Activated naive CD4-positive, alpha-beta T cell (primary cell): ENCODE measurements around the gene AADACL4.
"Not testable (repeated sequence)": the region's sequence is repeated elsewhere in the genome, so short reads cannot be mapped to it uniquely, and the experiment has no call there.

Experiments used
- DNase-seq, 4 experiments: peaks; one replicate each; lab custom pipeline; 2025; lab: John Stamatoyannopoulos, UW

Gene AADACL4

DNA sequence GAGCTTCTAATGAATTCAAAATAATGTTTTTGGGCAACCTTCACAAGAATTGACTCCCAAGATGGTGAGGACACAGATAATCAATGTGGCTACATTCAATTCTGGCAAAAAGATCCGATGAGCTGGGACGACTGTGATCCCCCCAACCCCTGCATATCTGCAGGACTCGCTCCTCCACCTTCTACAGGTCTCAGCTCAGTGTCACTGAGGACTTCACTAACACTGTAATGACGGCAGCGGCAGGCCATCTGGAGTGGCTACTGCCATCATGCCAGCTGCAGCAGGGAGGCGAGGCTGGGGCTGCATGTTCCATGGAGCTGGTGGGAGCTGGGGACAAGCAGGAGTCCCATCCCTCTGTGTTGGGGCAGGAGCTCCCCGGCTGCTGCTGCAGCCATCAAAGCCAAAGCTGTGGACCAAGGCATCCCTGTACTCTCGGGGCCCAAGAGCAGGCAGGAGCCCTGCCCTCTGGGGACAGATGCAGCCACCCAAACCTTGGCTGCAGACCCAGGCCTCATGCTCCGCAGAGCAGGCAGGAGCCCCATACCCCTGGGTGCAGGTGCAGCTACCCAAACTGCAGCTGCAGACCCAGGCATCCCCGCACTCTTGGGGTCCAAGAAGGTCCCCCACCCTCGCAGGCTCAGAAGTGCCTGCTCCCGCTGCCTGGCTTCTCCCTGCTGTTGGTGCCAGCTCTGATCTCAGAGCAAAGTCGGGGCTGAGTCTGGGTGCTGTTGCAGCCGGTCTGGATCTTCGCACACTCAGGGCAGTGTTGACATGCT, 13.7 kb upstream of the AADACL4 start:
- DNase-seq: no peak

DNA sequence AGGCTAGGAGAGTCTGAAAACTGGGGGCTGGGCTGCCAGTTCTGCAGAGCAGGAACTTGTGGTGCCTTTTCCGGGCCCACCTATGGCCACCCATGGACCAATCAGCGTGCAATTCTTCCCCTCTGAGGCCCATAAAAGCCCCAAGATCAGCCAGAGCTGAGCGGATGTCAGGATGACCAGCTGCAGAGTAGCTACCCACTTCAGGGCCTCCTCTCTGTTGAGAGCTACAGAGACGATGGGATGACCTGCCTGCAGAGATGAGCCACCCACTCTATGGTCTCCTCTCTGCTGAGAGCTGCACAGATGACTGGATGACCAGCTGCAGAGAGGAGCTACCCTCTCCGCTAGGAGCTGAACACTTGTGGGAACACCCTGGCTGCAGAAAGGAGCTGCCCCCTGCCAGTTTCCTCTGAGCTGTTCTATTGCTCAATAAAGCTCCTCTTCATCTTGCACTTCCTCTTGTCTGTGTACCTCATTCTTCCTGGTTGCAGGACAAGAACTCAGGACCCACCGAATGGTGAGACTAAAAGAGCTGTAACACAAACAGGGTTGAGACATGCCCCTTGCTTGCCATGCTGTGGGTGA, 12.8 kb upstream of the AADACL4 start:
- no peak for DNase-seq

DNA sequence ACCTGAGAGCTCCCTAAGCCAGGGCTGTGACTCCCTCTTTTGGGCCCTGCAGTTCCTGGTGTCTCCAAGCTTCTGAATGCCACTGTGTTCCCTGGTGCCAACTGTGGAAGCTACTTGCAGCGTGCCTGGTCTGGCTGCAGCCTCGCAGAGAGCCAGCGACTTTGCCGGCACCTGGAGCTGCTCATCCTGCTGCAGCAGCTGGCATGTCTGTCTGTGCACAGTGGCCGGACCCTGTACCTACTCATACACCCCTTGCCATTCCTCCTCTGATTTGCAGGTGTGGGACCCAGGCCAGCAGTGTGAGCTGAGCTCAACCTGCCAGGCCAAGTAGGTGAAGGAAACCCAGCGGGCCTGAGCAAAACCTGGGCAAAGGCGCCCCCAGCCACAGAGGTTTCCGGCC, 12.3 kb upstream of the AADACL4 start:
- no peak for DNase-seq

DNA sequence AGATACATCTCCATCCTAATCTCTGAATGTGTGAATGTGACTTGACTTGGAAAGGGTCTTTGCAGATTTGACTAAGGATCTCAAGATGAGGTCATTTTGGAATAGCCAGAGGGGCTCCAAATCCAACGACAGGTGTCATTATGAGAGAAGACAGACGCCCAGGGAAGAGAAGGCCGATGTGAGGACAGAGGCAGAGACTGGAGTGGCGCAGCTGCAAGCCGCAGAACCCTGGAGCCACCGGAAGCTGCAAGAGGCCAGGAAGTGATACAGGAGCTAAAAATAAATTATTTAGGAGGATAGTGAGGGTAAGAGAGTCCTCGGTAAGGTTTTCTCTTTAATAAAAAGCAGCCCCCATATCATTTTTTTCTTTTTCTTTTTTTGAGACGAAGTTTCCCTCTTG, 9.7 kb upstream of the AADACL4 start:
- DNase-seq: no peak

DNA sequence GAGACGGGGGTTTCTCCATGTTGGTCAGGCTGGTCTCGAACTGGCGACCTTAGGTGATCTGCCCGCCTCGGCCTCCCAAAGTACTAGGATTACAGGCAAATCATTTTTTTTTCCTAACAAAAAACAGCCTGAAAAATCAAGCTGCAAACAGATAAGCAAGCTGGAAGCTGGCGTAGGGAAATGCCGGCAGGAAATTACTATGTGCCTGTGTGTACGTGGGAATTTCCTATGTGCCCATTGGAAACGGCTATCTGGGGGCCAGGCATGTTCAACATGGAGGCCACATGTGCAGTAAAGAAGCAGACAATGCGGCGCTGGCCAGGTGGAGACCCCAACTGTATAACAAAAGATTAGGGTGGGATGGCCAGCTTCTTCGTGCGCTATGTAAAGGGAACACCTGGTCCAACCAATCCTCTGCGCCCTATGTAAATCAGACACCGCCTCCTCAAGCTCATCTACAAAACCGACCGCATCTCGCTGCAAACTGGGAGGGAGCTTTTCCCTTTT, 9.1 kb upstream of the AADACL4 start:
- no peak for DNase-seq

DNA sequence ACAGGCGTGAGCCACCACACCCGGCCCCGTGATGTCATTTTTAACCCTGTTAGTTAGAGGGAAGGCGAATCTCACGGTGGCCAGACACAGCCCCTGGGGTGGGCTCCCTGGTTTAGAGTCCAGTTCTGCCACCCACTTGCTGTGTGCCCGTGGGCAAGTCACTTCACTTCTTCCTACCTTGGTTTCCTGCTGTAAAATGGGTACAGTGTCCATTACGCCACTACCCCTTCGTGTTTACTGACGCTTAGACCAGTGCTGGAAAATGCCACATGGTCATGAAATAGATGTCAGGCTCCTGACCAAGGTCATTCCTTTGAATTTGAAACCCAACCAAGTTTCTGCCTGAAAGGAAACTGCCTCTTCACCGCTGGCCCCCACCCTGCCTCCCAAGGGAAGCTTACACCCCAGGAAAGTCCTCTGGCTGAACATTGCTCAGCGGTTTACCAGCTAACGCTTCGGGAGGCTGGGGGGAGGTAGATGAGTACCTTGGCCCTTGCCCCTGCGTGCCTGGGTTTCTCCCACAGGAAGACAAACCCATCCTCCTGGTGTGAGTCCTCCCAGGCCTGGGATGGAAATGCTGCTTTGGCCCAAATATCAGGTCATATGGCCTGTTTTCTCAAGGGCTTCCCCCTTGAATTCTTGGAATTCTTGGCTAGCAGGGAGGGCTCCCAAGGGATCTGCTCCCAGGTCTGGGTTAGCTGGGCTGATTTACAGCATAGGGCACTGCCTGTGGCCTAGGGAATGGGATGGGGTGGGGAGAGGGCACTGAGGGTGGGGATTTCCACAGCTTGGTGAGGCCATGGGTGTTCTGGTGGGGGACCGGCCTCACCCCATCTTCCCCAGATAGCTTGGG, 7.6 kb upstream of the AADACL4 start:
- no peak for DNase-seq

- no peak for DNase-seq
Observed at GRCh38 chr1:12637693-12638092, 6.2 kb upstream of the AADACL4 start.

GRCh38 chr1:12640237-12640957, 3.5 kb upstream of the AADACL4 start:
- no peak for DNase-seq

GRCh38 chr1:12640958-12641272, 3.0 kb upstream of the AADACL4 start:
- no peak for DNase-seq

DNA sequence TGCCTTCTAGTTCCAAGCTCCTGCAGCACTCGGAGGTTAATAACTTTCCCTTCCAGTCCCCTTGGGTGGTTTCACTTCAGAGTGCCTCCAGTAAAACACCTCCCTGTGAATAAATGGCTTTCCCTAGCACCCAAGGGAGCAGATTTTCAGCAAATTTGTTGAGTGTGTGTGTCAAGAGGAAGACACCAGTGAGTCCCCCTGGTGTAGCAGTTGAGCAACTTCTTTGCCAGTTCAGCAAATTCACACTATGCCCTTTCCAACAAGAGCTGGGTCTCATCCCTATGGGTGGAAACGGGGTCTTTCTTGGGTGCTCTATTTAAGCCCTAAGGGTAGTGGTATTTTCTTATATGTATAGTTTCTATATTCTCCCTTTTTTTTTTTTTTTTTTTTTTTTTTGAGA, 806 bp upstream of the AADACL4 start:
- DNase-seq: no peak

- no peak for DNase-seq
Observed at GRCh38 chr1:12644237-12644636, 352 bp downstream of the AADACL4 start.

DNA sequence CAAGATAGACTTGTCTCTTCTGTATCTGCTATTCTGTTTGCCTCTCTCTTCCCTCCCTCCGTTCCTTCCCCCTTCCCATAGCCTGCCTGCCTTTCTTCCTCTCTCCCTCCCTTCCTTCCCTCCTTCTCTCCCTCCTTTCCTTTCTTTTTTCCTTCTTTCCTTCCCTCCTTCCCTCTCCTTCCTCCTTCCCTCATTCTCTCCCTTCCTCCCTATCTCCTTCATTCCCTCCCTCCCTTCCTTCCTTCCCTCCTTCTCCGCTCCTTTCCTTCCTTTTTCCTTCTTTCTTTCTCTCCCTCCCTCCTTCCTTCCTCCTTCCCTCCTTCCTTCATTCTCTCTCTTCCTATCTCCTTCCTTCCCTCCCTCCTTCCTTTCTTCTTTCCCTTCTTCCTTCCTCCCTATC, 944 bp downstream of the AADACL4 start:
- no peak for DNase-seq

DNA sequence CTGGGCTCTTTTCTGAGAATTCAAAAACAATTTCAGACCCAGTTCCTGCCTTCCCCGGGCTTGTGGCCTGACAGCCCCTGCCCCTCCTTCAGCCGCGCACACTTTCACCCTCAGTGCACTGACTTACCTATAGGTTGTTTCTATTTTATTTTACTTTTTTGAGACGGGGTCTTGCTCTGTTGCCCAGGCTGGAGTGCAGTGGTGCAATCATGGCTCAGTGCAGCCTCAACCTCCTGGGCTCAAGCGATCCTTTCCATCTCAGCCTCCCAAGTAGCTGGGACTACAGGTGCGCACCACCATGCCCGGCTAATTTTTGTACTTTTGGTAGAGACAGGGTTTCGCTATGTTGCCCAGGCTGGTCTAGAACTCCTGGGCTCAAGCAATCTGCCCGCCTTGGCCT, 1.5 kb downstream of the AADACL4 start:
- not testable (repeated sequence) for DNase-seq

DNA sequence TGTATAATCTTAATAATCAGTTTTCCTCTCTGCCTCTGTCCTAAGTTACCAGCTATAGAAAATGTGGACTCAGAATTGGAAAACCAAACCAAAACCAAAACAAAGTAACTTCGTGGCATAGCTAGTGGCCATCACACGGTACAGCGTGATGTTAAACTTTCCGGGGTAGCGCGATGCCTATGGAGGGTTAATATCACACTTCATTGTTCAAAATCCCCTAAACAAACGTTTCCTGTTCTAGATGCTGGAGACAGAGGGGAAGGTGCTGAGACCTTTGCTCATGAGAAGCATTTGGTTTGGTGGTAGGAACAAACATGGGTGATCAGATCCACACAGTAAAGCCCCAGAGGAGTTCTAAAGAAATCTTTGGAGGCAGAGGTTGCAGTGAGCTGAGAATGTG, 4.9 kb downstream of the AADACL4 start:
- DNase-seq: no peak

DNA sequence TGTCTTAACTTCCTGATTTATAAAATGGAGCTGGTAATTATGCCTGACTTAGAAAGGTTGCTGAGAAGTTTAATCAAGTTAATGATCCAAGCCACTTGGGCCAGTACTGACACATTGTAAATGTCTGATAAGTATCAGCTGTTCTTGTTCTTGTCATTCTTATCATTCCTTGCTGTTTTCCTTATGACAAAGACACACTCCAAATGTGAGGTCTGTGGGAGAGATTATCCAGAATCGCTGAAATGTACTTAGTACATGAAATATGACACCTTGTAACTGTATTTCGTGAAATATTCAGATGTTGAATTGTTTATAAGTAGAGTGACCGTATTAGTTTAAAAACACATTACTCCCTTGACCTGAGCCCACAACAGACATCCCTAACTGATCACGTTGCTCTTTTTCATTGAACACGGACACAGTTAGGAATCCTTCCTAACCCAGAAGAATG, 6.1 kb downstream of the AADACL4 start:
- no peak for DNase-seq

DNA sequence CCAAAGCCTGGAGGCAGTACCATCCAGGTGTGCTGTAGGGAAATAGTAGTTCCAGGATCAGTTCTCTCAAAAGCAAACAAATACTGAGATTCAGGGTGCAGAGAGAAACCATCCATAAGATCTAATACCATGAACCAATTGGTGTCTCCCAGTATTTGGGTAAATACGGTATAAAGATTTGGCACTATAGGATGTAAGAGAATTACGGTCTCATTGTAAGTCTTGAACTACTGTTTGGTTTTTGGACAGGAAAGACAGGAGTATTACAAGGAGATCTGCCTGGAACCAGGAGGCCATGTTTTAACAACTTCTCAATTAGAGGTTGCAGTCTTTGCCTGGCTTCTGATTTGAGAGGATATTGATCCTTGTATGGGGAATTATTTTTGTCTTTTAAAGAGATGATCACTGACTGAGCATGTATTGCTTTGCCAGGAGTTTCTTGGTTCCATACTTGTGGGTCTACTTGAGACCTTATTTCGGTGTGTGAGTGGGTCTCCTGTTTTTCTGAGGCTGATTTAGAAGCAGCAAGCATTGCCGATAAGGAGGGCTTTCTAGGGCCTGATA, 10.2 kb downstream of the AADACL4 start:
- no peak for DNase-seq

- DNase-seq: no peak
Observed at GRCh38 chr1:12654657-12655056, 10.8 kb downstream of the AADACL4 start.

GRCh38 chr1:12656575-12656974, 12.7 kb downstream of the AADACL4 start:
- DNase-seq: no peak

GRCh38 chr1:12657060-12657884, 13.4 kb downstream of the AADACL4 start:
- DNase-seq: no peak

- DNase-seq: not testable (repeated sequence)
Observed at GRCh38 chr1:12657885-12658512, 14.1 kb downstream of the AADACL4 start.
